Suprapubic skin (tissue), 4 donors: Measurements from ENCODE around the gene ARHGEF39. TPM values are rescaled to one million over a fixed set of nuclear protein-coding genes. Genes with fewer than 3 reads are reported as not detected.
"Not testable (repeated sequence)": the region's sequence is repeated elsewhere in the genome, so short reads cannot be mapped to it uniquely, and the experiment has no call there.

Source experiments
- DNase-seq, 2 donors: peaks; one replicate each; pipeline ENCODE4 v3.0.0-alpha.2; 2019; ENCODE audit warnings: low spot score in 2 of 2
- H3K27ac ChIP-seq: fragments of 200-600 bp; sonication (generic); one replicate; pipeline ENCODE4 v1.5.1; 2019
- H3K27me3 ChIP-seq: fragments of 200-600 bp; sonication (generic); one replicate; pipeline ENCODE4 v1.5.1; 2019
- H3K36me3 ChIP-seq: fragments of 200-600 bp; sonication (generic); one replicate; pipeline ENCODE4 v1.5.1; 2019
- H3K4me1 ChIP-seq: fragments of 200-600 bp; sonication (generic); one replicate; pipeline ENCODE4 v1.5.1; 2019
- H3K4me3 ChIP-seq: fragments of 200-600 bp; sonication (generic); one replicate; pipeline ENCODE4 v1.5.1; 2019; ENCODE audit warnings: mild to moderate bottlenecking
- H3K9me3 ChIP-seq: fragments of 200-600 bp; sonication (generic); one replicate; pipeline ENCODE4 v1.5.1; 2019
- CTCF ChIP-seq, 2 donors: fragments of 200-600 bp in 1 of 2; fragments of 450-650 bp in 1 of 2; sonication (generic) in 1 of 2; IDR thresholded peaks; one replicate each; pipeline ENCODE4 v1.5.1; 2016 to 2019; ENCODE audit warnings: antibody characterized with exemption in 2 of 2, mild to moderate bottlenecking in 1 of 2, moderate library complexity in 1 of 2
- EP300 ChIP-seq: sonication (generic); formaldehyde crosslinking; IDR thresholded peaks from one replicate; pipeline ENCODE4 v1.6.1; 2017; ENCODE audit warnings: antibody characterized with exemption
- POLR2A ChIP-seq, 2 donors: fragments of 450-650 bp; IDR thresholded peaks; one replicate each; pipeline ENCODE4 v1.6.1; 2017; ENCODE audit warnings: antibody characterized with exemption in 2 of 2, mild to moderate bottlenecking in 2 of 2, moderate library complexity in 2 of 2
- POLR2AphosphoS5 ChIP-seq, 3 donors: sonication (generic); formaldehyde crosslinking; IDR thresholded peaks; one replicate each; pipeline ENCODE4 v1.6.1; 2017; ENCODE audit warnings: antibody characterized with exemption in 3 of 3
- WGBS: methylation state at CpG from one replicate; pipeline ENCODE4 v1.1.5; 2018; 5-methylcytosine and 5-hydroxymethylcytosine counted together
- total RNA-seq, 4 donors: library from RNA; depleted of rRNA; stranded (reverse); fragments of >200 nt; gene quantifications; one replicate each; pipeline ENCODE4 v1.1.0, GENCODE V29; 2016

Gene ARHGEF39
- total RNA-seq, 4 donors from 2014 or later = 0.34 to 11.3 (median 1.9) TPM

GRCh38 chr9:35649431-35650340, 15.3 kb downstream of the ARHGEF39 start:
- WGBS = 50% methylated on average over 12 of the region's 26 CpGs
- DNase-seq = peak in 1 of 2 donors; percentile 70
- no peaks in the 10 kb centered on the region for H3K27me3 ChIP-seq
- H3K9me3 ChIP-seq = no peaks in the 10 kb centered on the region
- peaks cover 43% of the 10 kb centered on the region for H3K4me1 ChIP-seq
- no peaks in the 10 kb centered on the region for H3K36me3 ChIP-seq
- peak overlapping the region; percentile 9 for H3K4me3 ChIP-seq
- no peak overlapping the region for H3K27ac ChIP-seq
- TF ChIP-seq CTCF (IDR thresholded peaks at IDR 0.05) (no peak), EP300 (no peak), POLR2A (IDR thresholded peaks at IDR 0.05) (no peak), POLR2AphosphoS5 (IDR thresholded peaks at IDR 0.05) (no peak)

GRCh38 chr9:35646533-35647265, 18.3 kb downstream of the ARHGEF39 start:
- Histone ChIP-seq H3K9me3 (no peaks in the 10 kb centered on the region), H3K4me3 (peak overlapping the region; percentile 64), H3K27ac (peak overlapping the region; percentile 90), H3K4me1 (peaks cover 40% of the 10 kb centered on the region), H3K36me3 (no peaks in the 10 kb centered on the region), H3K27me3 (no peaks in the 10 kb centered on the region)
- WGBS = 2% methylated on average over 16 of the region's 58 CpGs
- TF ChIP-seq EP300 = no peak
- TF ChIP-seq CTCF (IDR thresholded peaks at IDR 0.05) = peak; percentile 89 to 97
- peak; percentile 37 to 79 (median 66) for TF ChIP-seq POLR2AphosphoS5 (IDR thresholded peaks at IDR 0.05)
- peak; percentile 33 to 94 for TF ChIP-seq POLR2A (IDR thresholded peaks at IDR 0.05)
- peak; percentile 95 to 96 for DNase-seq

GRCh38 chr9:35646153-35646532, 18.9 kb downstream of the ARHGEF39 start:
- Histone ChIP-seq H3K9me3 (no peaks in the 10 kb centered on the region), H3K36me3 (no peaks in the 10 kb centered on the region), H3K4me3 (peak overlapping the region; percentile 64), H3K27me3 (no peaks in the 10 kb centered on the region), H3K4me1 (peaks cover 40% of the 10 kb centered on the region), H3K27ac (peak overlapping the region; percentile 90)
- peak in 1 of 2 donors; percentile 72 for DNase-seq
- WGBS = 2% methylated on average over 11 of the region's 11 CpGs
- TF ChIP-seq POLR2AphosphoS5 (IDR thresholded peaks at IDR 0.05) (no peak), POLR2A (IDR thresholded peaks at IDR 0.05) (no peak), EP300 (no peak), CTCF (IDR thresholded peaks at IDR 0.05) (no peak)

GRCh38 chr9:35645736-35646135, 19.3 kb downstream of the ARHGEF39 start:
- WGBS = 48% methylated on average over 10 of the region's 10 CpGs
- peak in 1 of 2 donors; percentile 52 for DNase-seq
- peak overlapping the region; percentile 90 for H3K27ac ChIP-seq
- H3K4me3 ChIP-seq = peak overlapping the region; percentile 64
- H3K4me1 ChIP-seq = peaks cover 40% of the 10 kb centered on the region
- not testable (repeated sequence) for H3K27me3 ChIP-seq, H3K9me3 ChIP-seq, H3K36me3 ChIP-seq

- no peaks in the 10 kb centered on the region for H3K27me3 ChIP-seq
- WGBS = 97% methylated on average over 11 of the region's 12 CpGs
- H3K4me1 ChIP-seq = peaks cover 28% of the 10 kb centered on the region
- H3K9me3 ChIP-seq = no peaks in the 10 kb centered on the region
- no peak for TF ChIP-seq CTCF (IDR thresholded peaks at IDR 0.05)
- TF ChIP-seq EP300 = no peak
- no peak for TF ChIP-seq POLR2AphosphoS5 (IDR thresholded peaks at IDR 0.05)
- no peak for TF ChIP-seq POLR2A (IDR thresholded peaks at IDR 0.05)
- DNase-seq = peak in 1 of 2 donors; percentile 43
- H3K27ac ChIP-seq = no peak overlapping the region
- H3K36me3 ChIP-seq = no peaks in the 10 kb centered on the region
- H3K4me3 ChIP-seq = no peak overlapping the region
Measured at GRCh38 chr9:35643046-35643445, 21.9 kb downstream of the ARHGEF39 start.

GRCh38 chr9:35641478-35641877, 23.5 kb downstream of the ARHGEF39 start:
- H3K4me1 ChIP-seq = peaks cover 20% of the 10 kb centered on the region
- not testable (repeated sequence) for H3K4me3 ChIP-seq, H3K27ac ChIP-seq, H3K9me3 ChIP-seq, H3K36me3 ChIP-seq, H3K27me3 ChIP-seq
- peak in 1 of 2 donors; percentile 0 for DNase-seq
- WGBS = 85% methylated on average over 3 of the region's 3 CpGs

GRCh38 chr9:35640431-35640830, 24.6 kb downstream of the ARHGEF39 start:
- not testable (repeated sequence) for H3K27ac ChIP-seq, H3K27me3 ChIP-seq, H3K36me3 ChIP-seq, H3K4me1 ChIP-seq, H3K9me3 ChIP-seq, H3K4me3 ChIP-seq
- DNase-seq = peak in 1 of 2 donors; percentile 25
- 96% methylated on average over 15 of the region's 15 CpGs for WGBS
